IMR-90 (cell line): ENCODE results near the gene FTO. TPM values are rescaled to one million over a fixed set of nuclear protein-coding genes. Genes with fewer than 3 reads are reported as not detected.

Source experiments
- ATAC-seq: fragments of 200-7000 bp; cut with Tn5 transposase; 2 replicates; pipeline ENCODE4 v1.9.1; 2020; ENCODE audit warnings: low read depth, mild to moderate bottlenecking, moderate library complexity
- BruUV-seq: library from RNA; stranded (reverse); fragments of 400-500 nt; replicated peaks from 2 replicates; lab custom pipeline; 2021; lab: Mats Ljungman, UMichigan
- CTCF ChIA-PET: fragments of 300-600 bp; formaldehyde crosslinking; extraction: SDS; loops from one replicate; lab custom pipeline; 2021; ENCODE audit warnings: antibody characterized with exemption; lab: Yijun Ruan, JAX
- POLR2A ChIA-PET: fragments of 300-600 bp; sonication (Branson Sonifier 250); formaldehyde crosslinking; loops from one replicate; lab custom pipeline; 2022; ENCODE audit warnings: antibody characterized with exemption; ENCODE audit not compliant: unreplicated experiment; lab: Charles Lee
- DNase-seq: peaks from one replicate; pipeline ENCODE4 v3.0.0; 2013
- H2AFZ ChIP-seq: replicated peaks from 2 replicates; pipeline ENCODE3; 2013; ENCODE audit warnings: low read length, mild to moderate bottlenecking; ENCODE audit not compliant: poor library complexity
- H2AK5ac ChIP-seq: 2 replicates; pipeline ENCODE4 v1.6.1; 2013; ENCODE audit warnings: low read depth, low read length, inconsistent platforms
- H2AK9ac ChIP-seq: replicated peaks from 2 replicates; pipeline ENCODE3; 2013; ENCODE audit warnings: mild to moderate bottlenecking, low read depth, low read length, moderate library complexity; ENCODE audit not compliant: poor library complexity
- H2BK120ac ChIP-seq: 2 replicates; pipeline ENCODE4 v1.6.1; 2013; ENCODE audit warnings: low read depth, low read length, inconsistent platforms
- H2BK15ac ChIP-seq: 3 replicates; pipeline ENCODE4 v1.6.1; 2013; ENCODE audit warnings: low read depth, low read length, inconsistent platforms
- H2BK20ac ChIP-seq: 2 replicates; pipeline ENCODE4 v1.6.1; 2013; ENCODE audit warnings: low read depth, mild to moderate bottlenecking, inconsistent platforms, low read length, moderate library complexity
- H2BK5ac ChIP-seq: 2 replicates; pipeline ENCODE4 v1.6.1; 2013; ENCODE audit warnings: mild to moderate bottlenecking, low read depth, low read length, inconsistent platforms; ENCODE audit not compliant: poor library complexity, severe bottlenecking
- H3K14ac ChIP-seq: replicated peaks from 2 replicates; pipeline ENCODE4 v1.6.1; 2013; ENCODE audit warnings: low read depth, low read length, inconsistent platforms
- H3K18ac ChIP-seq: 2 replicates; pipeline ENCODE4 v1.6.1; 2013; ENCODE audit warnings: low read depth, low read length, control low read depth
- H3K23ac ChIP-seq: 2 replicates; pipeline ENCODE4 v1.6.1; 2013; ENCODE audit warnings: low read depth, low read length, inconsistent platforms
- H3K27ac ChIP-seq: 2 replicates; pipeline ENCODE4 v1.5.1; 2013; ENCODE audit warnings: mild to moderate bottlenecking, control low read depth, low read length; ENCODE audit not compliant: insufficient read depth
- H3K27me3 ChIP-seq: 2 replicates; pipeline ENCODE4 v1.6.1; 2013; ENCODE audit warnings: low read length; ENCODE audit not compliant: control insufficient read depth, insufficient read depth
- H3K36me3 ChIP-seq: 2 replicates; pipeline ENCODE4 v1.6.1; 2013; ENCODE audit warnings: low read length, mixed read lengths; ENCODE audit not compliant: control insufficient read depth, insufficient read depth
- H3K4ac ChIP-seq: 2 replicates; pipeline ENCODE4 v1.6.1; 2013; ENCODE audit warnings: low read depth, low read length, inconsistent platforms
- H3K4me1 ChIP-seq: 2 replicates; pipeline ENCODE4 v1.6.1; 2013; ENCODE audit warnings: low read length, mixed read lengths; ENCODE audit not compliant: control insufficient read depth, insufficient read depth
- H3K4me2 ChIP-seq: 2 replicates; pipeline ENCODE4 v1.6.1; 2013; ENCODE audit warnings: low read depth, mild to moderate bottlenecking, control low read depth, low read length, moderate library complexity
- H3K4me3 ChIP-seq: 2 replicates; pipeline ENCODE4 v1.5.1; 2013; ENCODE audit warnings: low read depth, mild to moderate bottlenecking, control low read depth, low read length, moderate library complexity; ENCODE audit not compliant: insufficient read depth
- H3K56ac ChIP-seq: 2 replicates; pipeline ENCODE4 v1.6.1; 2013; ENCODE audit warnings: low read length, inconsistent platforms; ENCODE audit not compliant: insufficient read depth; ENCODE audit errors: extremely low read depth
- H3K79me1 ChIP-seq, 2 experiments: 2 replicates each; pipeline ENCODE4 v1.6.1; 2013; ENCODE audit warnings: low read length in 2 of 2, inconsistent platforms in 1 of 2, low read depth in 1 of 2
- H3K9ac ChIP-seq: 2 replicates; pipeline ENCODE4 v1.6.1; 2013; ENCODE audit warnings: low read depth, low read length, control low read depth
- H3K9me1 ChIP-seq: 2 replicates; pipeline ENCODE4 v1.6.1; 2013; ENCODE audit warnings: low read length, inconsistent platforms; ENCODE audit not compliant: insufficient read depth
- H3K9me3 ChIP-seq: 2 replicates; pipeline ENCODE4 v1.6.1; 2013; ENCODE audit warnings: low read length; ENCODE audit not compliant: control insufficient read depth, insufficient read depth
- H4K20me1 ChIP-seq: 2 replicates; pipeline ENCODE4 v1.6.1; 2013; ENCODE audit warnings: low read length, inconsistent platforms; ENCODE audit not compliant: insufficient read depth
- H4K5ac ChIP-seq: 2 replicates; pipeline ENCODE4 v1.6.1; 2013; ENCODE audit warnings: mild to moderate bottlenecking, low read depth, low read length, control low read depth
- H4K8ac ChIP-seq, 2 experiments: 2 replicates each; pipeline ENCODE4 v1.6.1; 2013; ENCODE audit warnings: low read depth in 2 of 2, low read length in 2 of 2, control low read depth in 1 of 2, inconsistent platforms in 1 of 2
- H4K91ac ChIP-seq: 2 replicates; pipeline ENCODE4 v1.6.1; 2013; ENCODE audit warnings: low read depth, low read length, inconsistent platforms; ENCODE audit not compliant: insufficient read depth
- BHLHE40 ChIP-seq: fragments of 150-350 bp; IDR thresholded peaks from 2 replicates; pipeline ENCODE4 v1.6.1; 2016; ENCODE audit warnings: mild to moderate bottlenecking, low read depth, low read length
- CEBPB ChIP-seq: IDR thresholded peaks from 2 replicates; pipeline ENCODE4 v1.6.1; 2012; ENCODE audit warnings: low read depth, low read length, improper control_type of control experiment
- CHD1 ChIP-seq: IDR thresholded peaks from 2 replicates; pipeline ENCODE4 v1.6.1; 2012; ENCODE audit warnings: low read depth, low read length, improper control_type of control experiment
- FOS ChIP-seq: fragments of 150-350 bp; IDR thresholded peaks from 2 replicates; pipeline ENCODE4 v1.6.1; 2016; ENCODE audit warnings: low read depth, low read length
- MAFK ChIP-seq: IDR thresholded peaks from 2 replicates; pipeline ENCODE4 v1.6.1; 2012; ENCODE audit warnings: low read depth, low read length, improper control_type of control experiment
- MAZ ChIP-seq: IDR thresholded peaks from 2 replicates; pipeline ENCODE4 v1.6.1; 2012; ENCODE audit warnings: low read depth, mild to moderate bottlenecking, low read length, improper control_type of control experiment, moderate library complexity, borderline replicate concordance
- MXI1 ChIP-seq: IDR thresholded peaks from 2 replicates; pipeline ENCODE4 v1.6.1; 2012; ENCODE audit warnings: low read depth, mild to moderate bottlenecking, low read length, moderate library complexity, borderline replicate concordance
- NFE2L2 ChIP-seq: fragments of 150-350 bp; IDR thresholded peaks from 2 replicates; pipeline ENCODE4 v1.6.1; 2016; ENCODE audit warnings: low read depth, mild to moderate bottlenecking, low read length
- POLR2A ChIP-seq: IDR thresholded peaks from 2 replicates; pipeline ENCODE4 v1.6.1; 2012; ENCODE audit warnings: mild to moderate bottlenecking, low read depth, low read length
- RAD21 ChIP-seq: IDR thresholded peaks from 2 replicates; pipeline ENCODE4 v1.6.1; 2012; ENCODE audit warnings: low read length, improper control_type of control experiment
- RCOR1 ChIP-seq: IDR thresholded peaks from 2 replicates; pipeline ENCODE4 v1.6.1; 2012; ENCODE audit warnings: mild to moderate bottlenecking, low read length, improper control_type of control experiment; ENCODE audit not compliant: insufficient replicate concordance
- RFX5 ChIP-seq: IDR thresholded peaks from 2 replicates; pipeline ENCODE4 v1.8.0; 2012; ENCODE audit warnings: low read depth, mild to moderate bottlenecking, low read length, moderate library complexity
- SMC3 ChIP-seq: fragments of 150-350 bp; IDR thresholded peaks from 2 replicates; pipeline ENCODE4 v1.6.1; 2016; ENCODE audit warnings: low read depth, mild to moderate bottlenecking, antibody characterized with exemption, low read length, moderate library complexity
- WGBS, 2 experiments: methylation state at CpG; one replicate each; pipeline versions ENCODE4 v1.1.5 to v1.1.7; 2013; ENCODE audit warnings: missing lambda C conversion rate in 2 of 2; ENCODE audit not compliant: insufficient read length in 1 of 2; ENCODE audit errors: extremely low coverage in 2 of 2; 5-methylcytosine and 5-hydroxymethylcytosine counted together
- dilution Hi-C: fragments of 300-500 bp; cut with HindIII; formaldehyde crosslinking; loops from one replicate; pipeline ENCODE4 v1.14.3; 2018; ENCODE audit warnings: low sequenced_read_pairs; ENCODE audit not compliant: unreplicated experiment
- in situ Hi-C: fragments of 300-500 bp; cut with MboI; formaldehyde crosslinking; loops from 3 replicates; pipeline ENCODE4 v1.14.3; 2019; ENCODE audit warnings: low sequenced_read_pairs, inconsistent platforms, mixed read lengths
- intact Hi-C: fragments of 100-400 bp; cut with micrococcal nuclease; formaldehyde crosslinking; loops from 2 replicates; pipeline ENCODE4 v1.10.0; 2022
- polyA plus RNA-seq, 3 experiments: library from polyadenylated mRNA; depleted of rRNA; stranded (reverse); fragments of >200 nt; gene quantifications; 2 replicates each; pipeline ENCODE4 v1.2.3, GENCODE V29; 2012; ENCODE audit warnings: low replicate concordance in 1 of 3
- total RNA-seq: library from RNA; depleted of rRNA; stranded (reverse); fragments of >200 nt; gene quantifications from 2 replicates; pipeline ENCODE4 v1.2.3, GENCODE V29; 2012
- TF ChIP-seq, protein P1 (sequence below): fragments of 150-350 bp; IDR thresholded peaks from 2 replicates; pipeline ENCODE4 v1.6.1; 2017; ENCODE audit warnings: mild to moderate bottlenecking, antibody characterized with exemption, low read length, low read depth
- TF ChIP-seq, protein P2 (sequence below): conservative IDR thresholded peaks from 2 replicates; pipeline ENCODE4 v1.5.1; 2012; ENCODE audit warnings: mild to moderate bottlenecking, low read depth, low read length, improper control_type of control experiment
- TF ChIP-seq, protein P3 (sequence below): fragments of 150-350 bp; IDR thresholded peaks from 2 replicates; pipeline ENCODE4 v1.6.1; 2016; ENCODE audit warnings: low read depth, mild to moderate bottlenecking, low read length, moderate library complexity, borderline replicate concordance

FTO gene
- total and polyA plus RNA-seq, 2 of the 4 experiments (the other 2 are of a cell fraction) = 70.3 to 132 TPM

DNA sequence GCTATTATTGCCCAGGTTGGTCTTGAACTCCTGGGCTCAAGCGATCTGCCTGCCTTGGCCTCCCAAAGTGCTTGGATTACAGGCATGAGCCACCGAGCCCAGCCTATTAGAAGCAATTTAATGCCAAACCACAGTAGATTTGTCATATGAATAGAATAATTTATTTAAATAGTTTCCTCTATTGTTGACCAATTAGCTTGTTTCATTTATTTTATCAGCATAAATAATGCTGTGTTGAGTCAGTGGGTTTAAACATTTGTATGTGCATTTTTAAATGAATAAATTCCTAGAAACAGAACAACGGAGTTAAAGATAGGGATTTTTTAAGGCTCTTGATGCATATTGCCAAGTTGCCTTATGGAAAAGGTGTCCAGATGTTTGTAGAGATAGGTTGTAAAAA, 26.7 kb downstream of the FTO start:
- Histone ChIP-seq H2BK15ac (no peak overlapping the region), H3K4me1 (peaks cover 11% of the 10 kb centered on the region), H3K27ac (no peak overlapping the region), H3K9me3 (no peaks in the 10 kb centered on the region), H4K91ac (no peak overlapping the region), H2BK5ac (no peak overlapping the region), H2AFZ (no peak overlapping the region), H3K23ac (no peak overlapping the region), H2BK120ac (no peak overlapping the region), H4K20me1 (peaks cover 34% of the 10 kb centered on the region), H3K4me3 (no peak overlapping the region), H3K9ac (no peak overlapping the region), H3K18ac (no peak overlapping the region), H3K27me3 (no peaks in the 10 kb centered on the region), H3K79me1 (peaks cover 35 to 51% of the 10 kb centered on the region in 2 experiments), H2AK9ac (no peak overlapping the region), H3K14ac (no peak overlapping the region), H3K56ac (no peak overlapping the region), H4K5ac (no peak overlapping the region), H3K4me2 (no peak overlapping the region), H4K8ac (no peak overlapping the region), H3K36me3 (no peaks in the 10 kb centered on the region), H2AK5ac (no peak overlapping the region), H2BK20ac (no peak overlapping the region), H3K9me1 (peaks cover 4% of the 10 kb centered on the region), H3K4ac (no peak overlapping the region)
- ChIA-PET POLR2A (no interaction called here), CTCF (interaction anchor here (1.2 to 1.5 kb wide), 2 partner anchors 15 to 161 kb away, joined by 3 read pairs; no protein-coding TSS in a partner anchor)
- BruUV-seq = no TSS peak
- dilution Hi-C loops (no loop called here), intact Hi-C loops (no loop called here), in situ Hi-C loops (no loop called here)
- no CpG with 5 or more reads among the region's 3 CpGs for WGBS, 2 experiments
- TF ChIP-seq CHD1 (no peak), RFX5 (no peak), RAD21 (no peak), RCOR1 (no peak), NFE2L2 (no peak), BHLHE40 (no peak), SMC3 (no peak), MXI1 (no peak), MAFK (no peak), FOS (no peak), MAZ (no peak), POLR2A (no peak), CEBPB (no peak)
- TF ChIP-seq, protein P1, sequence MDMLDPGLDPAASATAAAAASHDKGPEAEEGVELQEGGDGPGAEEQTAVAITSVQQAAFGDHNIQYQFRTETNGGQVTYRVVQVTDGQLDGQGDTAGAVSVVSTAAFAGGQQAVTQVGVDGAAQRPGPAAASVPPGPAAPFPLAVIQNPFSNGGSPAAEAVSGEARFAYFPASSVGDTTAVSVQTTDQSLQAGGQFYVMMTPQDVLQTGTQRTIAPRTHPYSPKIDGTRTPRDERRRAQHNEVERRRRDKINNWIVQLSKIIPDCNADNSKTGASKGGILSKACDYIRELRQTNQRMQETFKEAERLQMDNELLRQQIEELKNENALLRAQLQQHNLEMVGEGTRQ = no peak
- TF ChIP-seq, protein P2, sequence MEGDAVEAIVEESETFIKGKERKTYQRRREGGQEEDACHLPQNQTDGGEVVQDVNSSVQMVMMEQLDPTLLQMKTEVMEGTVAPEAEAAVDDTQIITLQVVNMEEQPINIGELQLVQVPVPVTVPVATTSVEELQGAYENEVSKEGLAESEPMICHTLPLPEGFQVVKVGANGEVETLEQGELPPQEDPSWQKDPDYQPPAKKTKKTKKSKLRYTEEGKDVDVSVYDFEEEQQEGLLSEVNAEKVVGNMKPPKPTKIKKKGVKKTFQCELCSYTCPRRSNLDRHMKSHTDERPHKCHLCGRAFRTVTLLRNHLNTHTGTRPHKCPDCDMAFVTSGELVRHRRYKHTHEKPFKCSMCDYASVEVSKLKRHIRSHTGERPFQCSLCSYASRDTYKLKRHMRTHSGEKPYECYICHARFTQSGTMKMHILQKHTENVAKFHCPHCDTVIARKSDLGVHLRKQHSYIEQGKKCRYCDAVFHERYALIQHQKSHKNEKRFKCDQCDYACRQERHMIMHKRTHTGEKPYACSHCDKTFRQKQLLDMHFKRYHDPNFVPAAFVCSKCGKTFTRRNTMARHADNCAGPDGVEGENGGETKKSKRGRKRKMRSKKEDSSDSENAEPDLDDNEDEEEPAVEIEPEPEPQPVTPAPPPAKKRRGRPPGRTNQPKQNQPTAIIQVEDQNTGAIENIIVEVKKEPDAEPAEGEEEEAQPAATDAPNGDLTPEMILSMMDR = no peak
- TF ChIP-seq, protein P3, sequence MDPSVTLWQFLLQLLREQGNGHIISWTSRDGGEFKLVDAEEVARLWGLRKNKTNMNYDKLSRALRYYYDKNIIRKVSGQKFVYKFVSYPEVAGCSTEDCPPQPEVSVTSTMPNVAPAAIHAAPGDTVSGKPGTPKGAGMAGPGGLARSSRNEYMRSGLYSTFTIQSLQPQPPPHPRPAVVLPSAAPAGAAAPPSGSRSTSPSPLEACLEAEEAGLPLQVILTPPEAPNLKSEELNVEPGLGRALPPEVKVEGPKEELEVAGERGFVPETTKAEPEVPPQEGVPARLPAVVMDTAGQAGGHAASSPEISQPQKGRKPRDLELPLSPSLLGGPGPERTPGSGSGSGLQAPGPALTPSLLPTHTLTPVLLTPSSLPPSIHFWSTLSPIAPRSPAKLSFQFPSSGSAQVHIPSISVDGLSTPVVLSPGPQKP = no peak
- DNase-seq = peak; percentile 36
- ATAC-seq = peak; percentile 57
